Ishikawa (cell line): ENCODE results near the gene HSD3B2.

Experiments
- CEBPB ChIP-seq: IDR thresholded peaks from 2 replicates; pipeline ENCODE4 v1.6.1; 2012
- EGR1 ChIP-seq: IDR thresholded peaks from 2 replicates; pipeline ENCODE4 v1.6.1; 2012
- EP300 ChIP-seq: IDR thresholded peaks from 2 replicates; pipeline ENCODE4 v1.6.1; 2012; ENCODE audit warnings: borderline replicate concordance
- FOXM1 ChIP-seq: IDR thresholded peaks from 2 replicates; pipeline ENCODE4 v1.6.1; 2012; ENCODE audit warnings: low read depth, borderline replicate concordance
- MAX ChIP-seq: IDR thresholded peaks from 2 replicates; pipeline ENCODE4 v1.6.1; 2012
- NFIC ChIP-seq: IDR thresholded peaks from 2 replicates; pipeline ENCODE4 v1.6.1; 2012
- REST ChIP-seq: IDR thresholded peaks from 2 replicates; pipeline ENCODE4 v1.6.1; 2012; ENCODE audit warnings: low read depth, mild to moderate bottlenecking
- TAF1 ChIP-seq: IDR thresholded peaks from 2 replicates; pipeline ENCODE4 v1.6.1; 2012; ENCODE audit warnings: low read depth, mild to moderate bottlenecking
- TCF12 ChIP-seq: IDR thresholded peaks from 2 replicates; pipeline ENCODE4 v1.6.1; 2012; ENCODE audit warnings: low read depth
- TEAD4 ChIP-seq: IDR thresholded peaks from 2 replicates; pipeline ENCODE4 v1.6.1; 2012
- YY1 ChIP-seq: IDR thresholded peaks from 2 replicates; pipeline ENCODE4 v1.6.1; 2012; ENCODE audit warnings: low read depth

GRCh38 chr1:119469741-119470140 lies 54.8 kb downstream of the HSD3B2 start:
- no peak for TF ChIP-seq FOXM1
- TF ChIP-seq EP300: no peak
- TF ChIP-seq REST: no peak
- TF ChIP-seq TCF12: no peak
- TF ChIP-seq EGR1: no peak
- TF ChIP-seq TAF1: no peak
- TF ChIP-seq CEBPB: no peak
- no peak for TF ChIP-seq NFIC
- TF ChIP-seq YY1: no peak
- TF ChIP-seq TEAD4: no peak
- no peak for TF ChIP-seq MAX
